ENCODE results near the gene BBS1.

Gene BBS1

DNA sequence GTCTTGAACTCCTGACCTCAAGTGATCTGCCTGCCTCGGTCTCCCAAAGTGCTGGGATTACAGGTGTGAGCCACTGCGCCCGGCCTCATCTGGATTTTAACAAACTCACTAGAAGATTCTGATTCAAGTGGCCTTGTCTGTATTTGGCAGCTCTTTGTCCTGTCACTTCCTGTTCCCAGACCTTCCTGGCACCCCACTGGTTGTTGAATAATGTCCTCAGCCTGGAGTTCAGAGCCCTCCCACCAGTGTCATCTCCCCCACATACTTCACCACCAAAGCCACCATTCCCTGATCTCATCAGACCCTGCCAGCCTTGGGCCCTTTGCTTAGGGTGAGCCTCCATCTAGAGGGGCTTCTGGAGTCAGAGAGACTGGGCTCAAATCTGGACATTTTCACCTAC, 40.4 kb upstream of the BBS1 start:
- no peak overlapping the region for H2BK120ac ChIP-seq (ENCODE audit: low read depth, low read length)
- H3K4me3 ChIP-seq (ENCODE audit: insufficient read depth in 1 of 2, low read depth in 1 of 2, low read length in 2 of 2) = no peak overlapping the region
- no peaks in the 10 kb centered on the region for H3K27me3 ChIP-seq (ENCODE audit: control insufficient read depth in 1 of 2, insufficient read depth in 1 of 2, low read length in 2 of 2)
- no peak overlapping the region for H3K4me2 ChIP-seq (ENCODE audit: low read length, poor library complexity, severe bottlenecking)
- H3K36me3 ChIP-seq (ENCODE audit: control insufficient read depth in 1 of 2, insufficient read depth in 2 of 2, low read depth in 1 of 2, low read length in 2 of 2) = peaks cover 23 to 43% of the 10 kb centered on the region in 2 experiments
- no peak overlapping the region for H3K23ac ChIP-seq (ENCODE audit: low read length in 2 of 2)
- no peak overlapping the region for H3K14ac ChIP-seq (ENCODE audit: low read length in 2 of 2)
- no peak overlapping the region for H3K27ac ChIP-seq (ENCODE audit: low read length, poor library complexity, severe bottlenecking)
- H3K9me3 ChIP-seq (ENCODE audit: control insufficient read depth, low read length) = no peaks in the 10 kb centered on the region
- no peak overlapping the region for H2AK5ac ChIP-seq (ENCODE audit: low read length, severe bottlenecking)
- peaks cover 6% of the 10 kb centered on the region for H3K79me1 ChIP-seq (replicated peaks; ENCODE audit: low read length, poor library complexity, severe bottlenecking)
- no peak overlapping the region for H3K4ac ChIP-seq (ENCODE audit: low read depth in 1 of 2, low read length in 2 of 2)
- no peak overlapping the region for H2BK12ac ChIP-seq (ENCODE audit: low read length in 2 of 2)
- H4K8ac ChIP-seq (ENCODE audit: low read length) = no peak overlapping the region
- H2BK5ac ChIP-seq (ENCODE audit: low read depth, low read length, poor library complexity, severe bottlenecking) = no peak overlapping the region
- no peak overlapping the region for H2BK15ac ChIP-seq (ENCODE audit: low read depth, poor library complexity, severe bottlenecking)
- H3K9ac ChIP-seq (ENCODE audit: low read length) = no peak overlapping the region
- no peak overlapping the region for H2AFZ ChIP-seq (ENCODE audit: low read depth, low read length)
- H4K91ac ChIP-seq (ENCODE audit: low read length) = no peak overlapping the region
- 93% methylated on average over 3 of the region's 3 CpGs for WGBS
- H3K4me1 ChIP-seq (ENCODE audit: control insufficient read depth, insufficient read depth, low read depth, low read length) = peaks cover 14% of the 10 kb centered on the region
- H3K18ac ChIP-seq (ENCODE audit: low read depth in 1 of 2, low read length in 2 of 2) = no peak overlapping the region
- DNase-seq = no peak

DNA sequence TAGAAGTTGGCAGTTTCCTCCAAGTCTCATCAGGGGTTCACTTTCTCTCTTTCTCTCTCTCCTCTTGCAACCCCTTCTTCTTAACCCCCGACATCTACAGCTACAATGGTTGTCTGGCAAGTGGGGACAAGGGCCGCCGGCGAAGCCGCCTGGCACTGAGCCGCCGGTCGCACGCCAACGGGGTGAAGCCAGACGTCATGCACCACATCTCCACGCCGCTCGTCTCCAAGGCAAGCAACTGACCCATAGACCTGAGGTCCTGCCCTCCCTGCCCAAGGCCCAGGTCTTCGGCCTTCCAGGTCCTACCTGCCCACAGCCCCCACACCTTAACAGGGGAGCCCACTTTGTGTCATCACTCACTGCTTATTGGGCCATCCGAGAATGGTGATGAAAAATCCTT, 39.3 kb upstream of the BBS1 start:
- no peak overlapping the region for H4K8ac ChIP-seq (ENCODE audit: low read length)
- H3K4me2 ChIP-seq (ENCODE audit: low read length, poor library complexity, severe bottlenecking) = no peak overlapping the region
- H3K27ac ChIP-seq (ENCODE audit: low read length, poor library complexity, severe bottlenecking) = no peak overlapping the region
- 96% methylated on average over 16 of the region's 16 CpGs for WGBS
- peaks cover 13% of the 10 kb centered on the region for H3K79me1 ChIP-seq (replicated peaks; ENCODE audit: low read length, poor library complexity, severe bottlenecking)
- H3K9me3 ChIP-seq (ENCODE audit: control insufficient read depth, low read length) = no peaks in the 10 kb centered on the region
- no peak overlapping the region for H2AFZ ChIP-seq (ENCODE audit: low read depth, low read length)
- H2BK15ac ChIP-seq (ENCODE audit: low read depth, poor library complexity, severe bottlenecking) = no peak overlapping the region
- DNase-seq = no peak
- no peak overlapping the region for H3K9ac ChIP-seq (ENCODE audit: low read length)
- no peak overlapping the region for H2BK12ac ChIP-seq (ENCODE audit: low read length in 2 of 2)
- H2BK5ac ChIP-seq (ENCODE audit: low read depth, low read length, poor library complexity, severe bottlenecking) = no peak overlapping the region
- no peak overlapping the region for H2AK5ac ChIP-seq (ENCODE audit: low read length, severe bottlenecking)
- no peak overlapping the region for H3K18ac ChIP-seq (ENCODE audit: low read depth in 1 of 2, low read length in 2 of 2)
- no peak overlapping the region for H2BK120ac ChIP-seq (ENCODE audit: low read depth, low read length)
- H3K36me3 ChIP-seq (ENCODE audit: control insufficient read depth in 1 of 2, insufficient read depth in 2 of 2, low read depth in 1 of 2, low read length in 2 of 2) = peaks cover 33 to 47% of the 10 kb centered on the region in 2 experiments
- no peak overlapping the region for H3K23ac ChIP-seq (ENCODE audit: low read length in 2 of 2)
- no peak overlapping the region for H3K4me3 ChIP-seq (ENCODE audit: insufficient read depth in 1 of 2, low read depth in 1 of 2, low read length in 2 of 2)
- peaks cover 9% of the 10 kb centered on the region for H3K4me1 ChIP-seq (ENCODE audit: control insufficient read depth, insufficient read depth, low read depth, low read length)
- H3K27me3 ChIP-seq (ENCODE audit: control insufficient read depth in 1 of 2, insufficient read depth in 1 of 2, low read length in 2 of 2) = no peaks in the 10 kb centered on the region
- H3K14ac ChIP-seq (ENCODE audit: low read length in 2 of 2) = no peak overlapping the region
- H4K91ac ChIP-seq (ENCODE audit: low read length) = no peak overlapping the region
- H3K4ac ChIP-seq (ENCODE audit: low read depth in 1 of 2, low read length in 2 of 2) = no peak overlapping the region

DNA sequence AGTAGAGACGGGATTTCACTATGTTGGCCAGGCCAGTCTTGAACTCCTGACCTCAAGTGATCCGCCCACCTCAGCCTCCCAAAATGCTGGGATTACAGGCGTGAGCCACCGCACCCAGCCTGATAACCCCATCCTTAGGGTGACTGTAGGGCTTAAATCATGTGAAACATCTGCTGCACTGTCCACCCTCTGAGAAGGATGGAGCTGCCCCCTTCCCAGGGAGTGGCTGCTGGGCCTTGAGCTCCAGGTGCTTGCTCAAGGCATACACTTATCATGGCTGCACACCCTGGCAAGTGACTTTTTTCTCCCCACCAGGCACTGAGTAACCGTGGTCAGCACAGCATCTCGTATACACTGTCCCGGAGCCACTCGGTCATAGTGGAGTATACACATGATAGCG, 38.4 kb upstream of the BBS1 start:
- no peak overlapping the region for H2BK120ac ChIP-seq (ENCODE audit: low read depth, low read length)
- no peak overlapping the region for H3K4me2 ChIP-seq (ENCODE audit: low read length, poor library complexity, severe bottlenecking)
- H3K9ac ChIP-seq (ENCODE audit: low read length) = no peak overlapping the region
- no peaks in the 10 kb centered on the region for H3K27me3 ChIP-seq (ENCODE audit: control insufficient read depth in 1 of 2, insufficient read depth in 1 of 2, low read length in 2 of 2)
- no peaks in the 10 kb centered on the region for H3K9me3 ChIP-seq (ENCODE audit: control insufficient read depth, low read length)
- no peak overlapping the region for H3K4me3 ChIP-seq (ENCODE audit: insufficient read depth in 1 of 2, low read depth in 1 of 2, low read length in 2 of 2)
- no peak overlapping the region for H2BK15ac ChIP-seq (ENCODE audit: low read depth, poor library complexity, severe bottlenecking)
- 93% methylated on average over 9 of the region's 9 CpGs for WGBS
- H2BK12ac ChIP-seq (ENCODE audit: low read length in 2 of 2) = no peak overlapping the region
- no peak overlapping the region for H3K14ac ChIP-seq (ENCODE audit: low read length in 2 of 2)
- H3K36me3 ChIP-seq (ENCODE audit: control insufficient read depth in 1 of 2, insufficient read depth in 2 of 2, low read depth in 1 of 2, low read length in 2 of 2) = peaks cover 42 to 50% of the 10 kb centered on the region in 2 experiments
- H3K27ac ChIP-seq (ENCODE audit: low read length, poor library complexity, severe bottlenecking) = no peak overlapping the region
- no peak overlapping the region for H4K91ac ChIP-seq (ENCODE audit: low read length)
- H3K4me1 ChIP-seq (ENCODE audit: control insufficient read depth, insufficient read depth, low read depth, low read length) = peaks cover 11% of the 10 kb centered on the region
- H3K79me1 ChIP-seq (replicated peaks; ENCODE audit: low read length, poor library complexity, severe bottlenecking) = peaks cover 15% of the 10 kb centered on the region
- H3K23ac ChIP-seq (ENCODE audit: low read length in 2 of 2) = no peak overlapping the region
- no peak overlapping the region for H3K4ac ChIP-seq (ENCODE audit: low read depth in 1 of 2, low read length in 2 of 2)
- H2BK5ac ChIP-seq (ENCODE audit: low read depth, low read length, poor library complexity, severe bottlenecking) = no peak overlapping the region
- H2AK5ac ChIP-seq (ENCODE audit: low read length, severe bottlenecking) = no peak overlapping the region
- DNase-seq = no peak
- H3K18ac ChIP-seq (ENCODE audit: low read depth in 1 of 2, low read length in 2 of 2) = no peak overlapping the region
- H2AFZ ChIP-seq (ENCODE audit: low read depth, low read length) = no peak overlapping the region
- H4K8ac ChIP-seq (ENCODE audit: low read length) = no peak overlapping the region

DNA sequence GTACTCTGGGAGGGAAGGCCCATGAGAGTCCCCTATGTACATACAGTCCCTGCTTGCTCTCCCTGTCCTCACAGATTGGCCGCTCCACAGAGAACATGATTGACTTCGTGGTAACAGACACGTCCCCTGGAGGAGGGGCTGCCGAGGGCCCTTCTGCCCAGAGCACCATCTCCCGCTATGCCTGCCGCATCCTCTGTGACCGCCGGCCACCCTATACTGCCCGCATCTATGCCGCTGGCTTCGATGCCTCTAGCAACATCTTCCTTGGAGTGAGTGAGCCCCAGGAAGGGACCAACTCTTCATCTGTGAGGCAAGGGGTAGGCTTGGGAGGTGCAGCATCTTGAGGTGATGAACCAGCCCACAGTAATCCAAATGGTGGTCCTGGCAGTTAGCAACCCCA, 37.3 kb upstream of the BBS1 start:
- H2BK15ac ChIP-seq (ENCODE audit: low read depth, poor library complexity, severe bottlenecking) = no peak overlapping the region
- H2BK120ac ChIP-seq (ENCODE audit: low read depth, low read length) = no peak overlapping the region
- peaks cover 6% of the 10 kb centered on the region for H3K4me1 ChIP-seq (ENCODE audit: control insufficient read depth, insufficient read depth, low read depth, low read length)
- peaks cover 50 to 55% of the 10 kb centered on the region in 2 experiments for H3K36me3 ChIP-seq (ENCODE audit: control insufficient read depth in 1 of 2, insufficient read depth in 2 of 2, low read depth in 1 of 2, low read length in 2 of 2)
- no peak overlapping the region for H3K4me3 ChIP-seq (ENCODE audit: insufficient read depth in 1 of 2, low read depth in 1 of 2, low read length in 2 of 2)
- no peak overlapping the region for H3K14ac ChIP-seq (ENCODE audit: low read length in 2 of 2)
- H4K91ac ChIP-seq (ENCODE audit: low read length) = no peak overlapping the region
- no peak overlapping the region for H2BK12ac ChIP-seq (ENCODE audit: low read length in 2 of 2)
- no peak overlapping the region for H3K23ac ChIP-seq (ENCODE audit: low read length in 2 of 2)
- 96% methylated on average over 11 of the region's 11 CpGs for WGBS
- H3K4me2 ChIP-seq (ENCODE audit: low read length, poor library complexity, severe bottlenecking) = no peak overlapping the region
- peaks cover 9% of the 10 kb centered on the region for H3K79me1 ChIP-seq (replicated peaks; ENCODE audit: low read length, poor library complexity, severe bottlenecking)
- H3K9me3 ChIP-seq (ENCODE audit: control insufficient read depth, low read length) = no peaks in the 10 kb centered on the region
- H2AFZ ChIP-seq (ENCODE audit: low read depth, low read length) = no peak overlapping the region
- no peaks in the 10 kb centered on the region for H3K27me3 ChIP-seq (ENCODE audit: control insufficient read depth in 1 of 2, insufficient read depth in 1 of 2, low read length in 2 of 2)
- no peak for DNase-seq
- H3K27ac ChIP-seq (ENCODE audit: low read length, poor library complexity, severe bottlenecking) = no peak overlapping the region
- no peak overlapping the region for H3K9ac ChIP-seq (ENCODE audit: low read length)
- H2BK5ac ChIP-seq (ENCODE audit: low read depth, low read length, poor library complexity, severe bottlenecking) = no peak overlapping the region
- H2AK5ac ChIP-seq (ENCODE audit: low read length, severe bottlenecking) = no peak overlapping the region
- H4K8ac ChIP-seq (ENCODE audit: low read length) = no peak overlapping the region
- no peak overlapping the region for H3K4ac ChIP-seq (ENCODE audit: low read depth in 1 of 2, low read length in 2 of 2)
- no peak overlapping the region for H3K18ac ChIP-seq (ENCODE audit: low read depth in 1 of 2, low read length in 2 of 2)

Measured in mesenchymal stem cell (in vitro differentiated cells and primary cell).